Measurements from ENCODE around the gene TGDS.

Gene TGDS

GRCh38 chr13:94599877-94600276 is 3.9 kb upstream of the TGDS start:
- DNase-seq = no peak

GRCh38 chr13:94598281-94598680 is 2.3 kb upstream of the TGDS start:
- DNase-seq = no peak

GRCh38 chr13:94596575-94596971 is 621 bp upstream of the TGDS start:
- no peak for DNase-seq

GRCh38 chr13:94595001-94595949 is 677 bp downstream of the TGDS start:
- peak; percentile 50 for DNase-seq

GRCh38 chr13:94590744-94591143 is 5.2 kb downstream of the TGDS start:
- no peak for DNase-seq

GRCh38 chr13:94588541-94588940 is 7.4 kb downstream of the TGDS start:
- DNase-seq = no peak

GRCh38 chr13:94586371-94586770 is 9.6 kb downstream of the TGDS start:
- no peak for DNase-seq

- no peak for DNase-seq
Measured at GRCh38 chr13:94585543-94586101, 10.3 kb downstream of the TGDS start.

- DNase-seq = no peak
Measured at GRCh38 chr13:94583926-94584325, 12.0 kb downstream of the TGDS start.

- DNase-seq = no peak
Measured at GRCh38 chr13:94579063-94579462, 16.9 kb downstream of the TGDS start.

- no peak for DNase-seq
Measured at GRCh38 chr13:94569615-94570014, 26.3 kb downstream of the TGDS start.

GRCh38 chr13:94568443-94568842 is 27.5 kb downstream of the TGDS start:
- DNase-seq = no peak

- no peak for DNase-seq
Measured at GRCh38 chr13:94567581-94567980, 28.4 kb downstream of the TGDS start.

GRCh38 chr13:94561126-94561525 is 34.8 kb downstream of the TGDS start:
- no peak for DNase-seq

GRCh38 chr13:94560116-94560515 is 35.8 kb downstream of the TGDS start:
- no peak for DNase-seq

GRCh38 chr13:94559222-94559795 is 36.6 kb downstream of the TGDS start:
- DNase-seq = no peak

GRCh38 chr13:94558716-94559115 is 37.2 kb downstream of the TGDS start:
- no peak for DNase-seq

- DNase-seq = no peak
Measured at GRCh38 chr13:94557684-94558235, 38.2 kb downstream of the TGDS start.

- DNase-seq = no peak
Measured at GRCh38 chr13:94556621-94557020, 39.3 kb downstream of the TGDS start.

GRCh38 chr13:94556041-94556440 is 39.9 kb downstream of the TGDS start:
- no peak for DNase-seq

GRCh38 chr13:94553766-94554165 is 42.2 kb downstream of the TGDS start:
- no peak for DNase-seq

- no peak for DNase-seq
Measured at GRCh38 chr13:94552095-94552494, 43.9 kb downstream of the TGDS start.

- DNase-seq = peak; percentile 83
Measured at GRCh38 chr13:94550062-94550738, 45.8 kb downstream of the TGDS start.

Data from NCI-H526 treated with DMSO at 0.1 percent for 48 hours (cell line).